GM12878 (cell line): ENCODE results near the gene ZNF202. TPM values are rescaled to one million over a fixed set of nuclear protein-coding genes. Genes with fewer than 3 reads are reported as not detected.

ENCODE experiments used
- ATAC-seq: fragments of 200-7000 bp; cut with Tn5 transposase; 3 replicates; pipeline ENCODE4 v1.9.1; 2020; ENCODE audit warnings: mild to moderate bottlenecking, moderate library complexity
- BruUV-seq: library from RNA; stranded (reverse); fragments of 400-500 nt; replicated peaks from 2 replicates; lab custom pipeline; 2021; lab: Mats Ljungman, UMichigan
- CTCF ChIA-PET: fragments of 300-600 bp; sonication (Branson Sonifier 250); formaldehyde crosslinking; extraction: SDS; loops from one replicate; lab custom pipeline; 2021; ENCODE audit warnings: inconsistent platforms; lab: Yijun Ruan, JAX
- POLR2A ChIA-PET: fragments of 350-600 bp; formaldehyde crosslinking; extraction: SDS; loops from one replicate; lab custom pipeline; 2021; ENCODE audit warnings: inconsistent platforms; lab: Charles Lee
- RAD21 ChIA-PET: fragments of 300-600 bp; sonication (Branson Sonifier 250); formaldehyde crosslinking; loops from one replicate; lab custom pipeline; 2023; ENCODE audit warnings: antibody characterized with exemption; ENCODE audit not compliant: unreplicated experiment; lab: Charles Lee
- SMC1A ChIA-PET: fragments of 300-600 bp; sonication (Branson Sonifier 250); formaldehyde crosslinking; loops from one replicate; lab custom pipeline; 2023; ENCODE audit not compliant: unreplicated experiment, uncharacterized antibody; lab: Charles Lee
- DNase-seq: peaks from one replicate; pipeline ENCODE4 v3.0.0-alpha.2; 2011; ENCODE audit warnings: low read depth, low spot score
- FAIRE-seq: peaks from 3 replicates; lab custom pipeline; 2011; peaks lifted over from hg19 to GRCh38; lab: Jason Lieb, UNC
- H2AFZ ChIP-seq: 2 replicates; pipeline ENCODE4 v1.6.0; 2011; ENCODE audit warnings: low read depth, low read length, control low read depth; ENCODE audit not compliant: control insufficient read depth
- H3K27ac ChIP-seq: 2 replicates; pipeline ENCODE4 v1.5.1; 2011; ENCODE audit warnings: control low read depth; ENCODE audit not compliant: control insufficient read depth, insufficient read depth
- H3K27me3 ChIP-seq, 2 experiments: replicated peaks in 1 of 2; 2 replicates each; pipeline versions ENCODE4 v1.6.0 to v1.6.1; 2011; ENCODE audit warnings: low read length in 1 of 2; ENCODE audit not compliant: control insufficient read depth in 2 of 2, insufficient read depth in 2 of 2
- H3K36me3 ChIP-seq, 2 experiments: 2 replicates each; pipeline ENCODE4 v1.5.1; 2011; ENCODE audit warnings: low read length in 1 of 2; ENCODE audit not compliant: control insufficient read depth in 2 of 2, insufficient read depth in 2 of 2
- H3K4me1 ChIP-seq: 2 replicates; pipeline ENCODE4 v1.6.1; 2011; ENCODE audit warnings: mild to moderate bottlenecking, low read length, moderate library complexity, mixed read lengths; ENCODE audit not compliant: control insufficient read depth, insufficient read depth
- H3K4me2 ChIP-seq: 2 replicates; pipeline ENCODE4 v1.6.0; 2011; ENCODE audit warnings: control low read depth; ENCODE audit not compliant: control insufficient read depth, insufficient read depth
- H3K4me3 ChIP-seq: fragments of 200-600 bp; sonication (generic); 2 replicates; pipeline ENCODE4 v1.5.1; 2016
- H3K79me2 ChIP-seq: 2 replicates; pipeline ENCODE4 v1.6.0; 2011; ENCODE audit warnings: low read length; ENCODE audit not compliant: control insufficient read depth, insufficient read depth
- H3K9ac ChIP-seq: 2 replicates; pipeline ENCODE4 v1.8.0; 2011; ENCODE audit warnings: low read length, control low read depth, mixed read lengths; ENCODE audit not compliant: control insufficient read depth, insufficient read depth
- H3K9me3 ChIP-seq: replicated peaks from 3 replicates; pipeline ENCODE4 v1.5.1; 2011; ENCODE audit warnings: mild to moderate bottlenecking, low read length; ENCODE audit not compliant: control insufficient read depth, insufficient read depth
- H4K20me1 ChIP-seq: 2 replicates; pipeline ENCODE4 v1.6.0; 2011; ENCODE audit not compliant: control insufficient read depth, insufficient read depth
- BCL3 ChIP-seq: IDR thresholded peaks from 2 replicates; pipeline ENCODE4 v1.6.1; 2011; ENCODE audit warnings: borderline replicate concordance, low read depth, mild to moderate bottlenecking, moderate library complexity, low read length; ENCODE audit not compliant: insufficient read depth, poor library complexity, severe bottlenecking
- BCLAF1 ChIP-seq: fragments of 450-650 bp; IDR thresholded peaks from 2 replicates; pipeline ENCODE4 v1.6.1; 2017; ENCODE audit warnings: antibody characterized with exemption, mild to moderate bottlenecking, moderate library complexity
- BRCA1 ChIP-seq: IDR thresholded peaks from 2 replicates; pipeline ENCODE4 v1.6.1; 2011; ENCODE audit warnings: low read depth, low read length, improper control_type of control experiment
- CBX3 ChIP-seq: fragments of 200-600 bp; sonication (generic); IDR thresholded peaks from 2 replicates; pipeline ENCODE4 v1.6.1; 2016; ENCODE audit warnings: low read depth, borderline replicate concordance
- CEBPB ChIP-seq, 2 experiments: fragments of 150-350 bp in 1 of 2; IDR thresholded peaks; 2 replicates each; pipeline ENCODE4 v1.6.1; 2012 to 2014; ENCODE audit warnings: low read depth in 2 of 2, low read length in 2 of 2, borderline replicate concordance in 1 of 2, inconsistent platforms in 1 of 2
- ESRRA ChIP-seq: IDR thresholded peaks from 2 replicates; pipeline ENCODE4 v1.6.1; 2012; ENCODE audit warnings: mild to moderate bottlenecking, low read length, improper control_type of control experiment
- EZH2 ChIP-seq: IDR thresholded peaks from 2 replicates; pipeline ENCODE4 v1.6.1; 2012; ENCODE audit warnings: low read depth, mild to moderate bottlenecking, control low read depth, inconsistent platforms, low read length, borderline replicate concordance; ENCODE audit not compliant: control insufficient read depth
- IRF3 ChIP-seq: fragments of 450-650 bp; IDR thresholded peaks from 2 replicates; pipeline ENCODE4 v1.6.1; 2014; ENCODE audit warnings: mild to moderate bottlenecking
- NFYB ChIP-seq: IDR thresholded peaks from 2 replicates; pipeline ENCODE4 v1.6.1; 2011; ENCODE audit warnings: low read depth, mild to moderate bottlenecking, low read length, improper control_type of control experiment, moderate library complexity; ENCODE audit not compliant: insufficient read depth
- PBX3 ChIP-seq: IDR thresholded peaks from 2 replicates; pipeline ENCODE4 v1.6.1; 2011; ENCODE audit warnings: mild to moderate bottlenecking, low read depth, low read length, moderate library complexity; ENCODE audit not compliant: insufficient replicate concordance
- RELB ChIP-seq: fragments of 450-650 bp; IDR thresholded peaks from 2 replicates; pipeline ENCODE4 v1.6.1; 2017; ENCODE audit warnings: low read depth, mild to moderate bottlenecking, moderate library complexity
- STAT3 ChIP-seq: IDR thresholded peaks from 2 replicates; pipeline ENCODE4 v1.6.1; 2011; ENCODE audit warnings: low read depth, low read length, improper control_type of control experiment
- TARDBP ChIP-seq: IDR thresholded peaks from 2 replicates; pipeline ENCODE4 v1.6.1; 2016; ENCODE audit warnings: borderline replicate concordance
- TCF12 ChIP-seq: IDR thresholded peaks from 2 replicates; pipeline ENCODE4 v1.6.1; 2011; ENCODE audit warnings: low read depth, mild to moderate bottlenecking, low read length
- WGBS: methylation state at CpG from one replicate; pipeline ENCODE4 v1.1.6; 2016; ENCODE audit warnings: low lambda C conversion rate; ENCODE audit not compliant: insufficient replicate concordance, insufficient coverage; ENCODE audit errors: missing lambda C conversion rate; 5-methylcytosine and 5-hydroxymethylcytosine counted together
- in situ Hi-C: fragments of 300-500 bp; cut with MboI; formaldehyde crosslinking; loops from 9 replicates; pipeline ENCODE4 v1.14.3; 2018; ENCODE audit warnings: mixed read lengths
- intact Hi-C: fragments of 100-400 bp; cut with micrococcal nuclease; formaldehyde crosslinking; loops from one replicate; pipeline ENCODE4 v1.14.2; 2022; ENCODE audit not compliant: unreplicated experiment
- polyA plus RNA-seq, 11 experiments: library from polyadenylated mRNA; depleted of rRNA in 4 of 11; unstranded in 6 of 11; stranded (reverse) in 5 of 11; fragments of >200 nt; fragmentation: Nextera tagmentation in 4 of 11; fragmentation: Illumina TruSeq in 1 of 11; extraction: Ambion mirVana in 4 of 11; extraction: Trizol in 1 of 11; gene quantifications; 1 replicate in 1 of 11; 2 replicates in 10 of 11; pipeline versions ENCODE4 v1.2.1 to v1.2.3, GENCODE V29; 2011 to 2016; ENCODE audit warnings: inconsistent platforms in 2 of 11, missing spikeins in 2 of 11, low read depth in 1 of 11
- total RNA-seq, 4 experiments: library from RNA; depleted of rRNA in 3 of 4; stranded (reverse); fragments of >200 nt in 3 of 4; fragmentation: Illumina TruSeq in 1 of 4; extraction: Trizol in 1 of 4; gene quantifications; 2 replicates each; pipeline versions ENCODE4 v1.2.1 to v1.2.3, GENCODE V29; 2013 to 2021

ZNF202 gene
- total and polyA plus RNA-seq, 10 of the 15 experiments (the other 5 are each of a cell fraction or from before 2014, with no cell fraction given), result 2.6 to 13.6 (median 12.2) TPM

- intact Hi-C loops, result no loop called here
- TF ChIP-seq BCLAF1 (no peak), NFYB (no peak), TCF12 (no peak), BRCA1 (no peak), IRF3 (no peak), BCL3 (no peak), ESRRA (no peak), EZH2 (no peak), TARDBP (no peak), STAT3 (no peak), CBX3 (no peak), CEBPB (IDR thresholded peaks at IDR 0.05; ENCODE audit: borderline replicate concordance in 1 of 2, low read depth in 2 of 2, low read length in 2 of 2) (no peak), RELB (no peak), PBX3 (no peak)
These were observed 4.7 kb downstream of the ZNF202 start for GRCh38 chr11:123736769-123737168.

More at GRCh38 chr11:123736769-123737168, 4.7 kb downstream of the ZNF202 start:
- DNase-seq (no peak), ATAC-seq (no peak), FAIRE-seq (no peak)
- no peaks in the 10 kb centered on the region for H3K9me3 ChIP-seq
- 0 out of 4 replicates have a peak, but pooled peaks cover 0 to 5% of the 10 kb centered on the region in 2 experiments for H3K36me3 ChIP-seq
- no peak overlapping the region for H3K9ac ChIP-seq
- no peak overlapping the region for H3K4me3 ChIP-seq
- H3K79me2 ChIP-seq, result peaks cover 30% of the 10 kb centered on the region
- ChIA-PET POLR2A (no interaction called here), RAD21 (no interaction called here), CTCF (no interaction called here), SMC1A (no interaction called here)
- H3K27ac ChIP-seq, result no peak overlapping the region
- H4K20me1 ChIP-seq, result no peaks in the 10 kb centered on the region
- no peak overlapping the region for H2AFZ ChIP-seq
- peaks cover 3% of the 10 kb centered on the region; the same call in 1 of the 2 replicates for H3K4me1 ChIP-seq
- in situ Hi-C loops, result no loop called here
- H3K27me3 ChIP-seq, result no peaks in the 10 kb centered on the region
- no peak overlapping the region for H3K4me2 ChIP-seq
- BruUV-seq, result no TSS peak
- WGBS, result 97% methylated on average over 3 of the region's 3 CpGs
